GM12873 (cell line): ENCODE data around the gene PDCD1LG2.

Experiments
- CTCF ChIP-seq: IDR thresholded peaks from 2 replicates; pipeline ENCODE4 v1.5.1; 2012; ENCODE audit warnings: low read depth, mild to moderate bottlenecking, moderate library complexity, low read length, control low read depth; ENCODE audit not compliant: insufficient read depth; ENCODE audit errors: missing control alignments

PDCD1LG2 gene

GRCh38 chr9:5488221-5489008, 21.9 kb upstream of the PDCD1LG2 start:
- TF ChIP-seq CTCF = no peak

- no peak for TF ChIP-seq CTCF
Observed at GRCh38 chr9:5489630-5490490, 20.5 kb upstream of the PDCD1LG2 start.

- no peak for TF ChIP-seq CTCF
Observed at GRCh38 chr9:5492965-5493678, 17.2 kb upstream of the PDCD1LG2 start.

- no peak for TF ChIP-seq CTCF
Observed at GRCh38 chr9:5493679-5494511, 16.4 kb upstream of the PDCD1LG2 start.

GRCh38 chr9:5499157-5499556, 11.2 kb upstream of the PDCD1LG2 start:
- no peak for TF ChIP-seq CTCF

- no peak for TF ChIP-seq CTCF
Observed at GRCh38 chr9:5499889-5500398, 10.4 kb upstream of the PDCD1LG2 start.
